Omental fat pad (tissue), 4 donors: ENCODE data around the gene SERINC2. TPM values are rescaled to one million over a fixed set of nuclear protein-coding genes. Genes with fewer than 3 reads are reported as not detected.
"Not testable (repeated sequence)": the region's sequence is repeated elsewhere in the genome, so short reads cannot be mapped to it uniquely, and the experiment has no call there.

Source experiments
- ATAC-seq: fragments of 150-250 bp; one replicate; pipeline ENCODE4 v1.9.1; 2016; ENCODE audit warnings: mild to moderate bottlenecking, moderate library complexity; ENCODE audit not compliant: low FRiP score
- DNase-seq: peaks from one replicate; pipeline ENCODE4 v3.0.0-alpha.2; 2019; ENCODE audit warnings: low spot score
- CTCF ChIP-seq, 3 donors: fragments of 450-650 bp; IDR thresholded peaks; one replicate each; pipeline ENCODE4 v1.5.1; 2016 to 2017; ENCODE audit warnings: antibody characterized with exemption in 3 of 3, mild to moderate bottlenecking in 3 of 3, moderate library complexity in 2 of 3
- total RNA-seq, 4 donors: library from RNA; depleted of rRNA; stranded (reverse); fragments of >200 nt; gene quantifications; one replicate each; pipeline ENCODE4 v1.1.0, GENCODE V29; 2016

SERINC2 gene
- total RNA-seq, 4 donors from 2014 or later = 2.2 to 12.2 (median 5.4) TPM

DNA sequence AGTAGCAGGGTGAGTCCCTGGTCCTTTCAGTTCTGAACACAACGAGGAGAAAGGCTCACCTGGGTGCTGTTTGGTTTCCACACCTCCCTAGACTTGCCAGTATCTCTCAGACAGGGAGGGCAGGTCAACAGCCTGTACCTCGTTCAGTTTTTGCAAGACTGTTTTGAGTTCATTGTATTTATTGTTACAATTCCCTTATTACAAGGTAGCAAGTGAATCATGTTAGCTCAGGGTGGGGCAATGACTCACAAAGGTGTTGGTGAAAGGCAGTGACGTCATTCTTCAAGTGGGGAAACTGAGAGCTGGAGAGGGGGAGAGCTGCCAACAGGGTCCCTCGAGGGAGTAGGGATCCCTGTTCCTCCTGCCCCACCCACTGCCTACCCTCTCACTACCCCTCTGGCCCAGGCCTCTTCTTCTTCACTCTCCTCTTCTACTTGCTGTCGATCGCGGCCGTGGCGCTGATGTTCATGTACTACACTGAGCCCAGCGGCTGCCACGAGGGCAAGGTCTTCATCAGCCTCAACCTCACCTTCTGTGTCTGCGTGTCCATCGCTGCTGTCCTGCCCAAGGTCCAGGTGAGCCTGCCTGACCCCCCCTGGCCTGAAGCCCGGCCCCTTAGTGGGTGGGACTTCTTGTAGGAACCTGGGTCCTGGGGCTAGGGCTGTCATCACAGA, 13.4 kb downstream of the SERINC2 start:
- no peak for TF ChIP-seq CTCF (IDR thresholded peaks at IDR 0.05)
- ATAC-seq (no peak), DNase-seq (no peak)

DNA sequence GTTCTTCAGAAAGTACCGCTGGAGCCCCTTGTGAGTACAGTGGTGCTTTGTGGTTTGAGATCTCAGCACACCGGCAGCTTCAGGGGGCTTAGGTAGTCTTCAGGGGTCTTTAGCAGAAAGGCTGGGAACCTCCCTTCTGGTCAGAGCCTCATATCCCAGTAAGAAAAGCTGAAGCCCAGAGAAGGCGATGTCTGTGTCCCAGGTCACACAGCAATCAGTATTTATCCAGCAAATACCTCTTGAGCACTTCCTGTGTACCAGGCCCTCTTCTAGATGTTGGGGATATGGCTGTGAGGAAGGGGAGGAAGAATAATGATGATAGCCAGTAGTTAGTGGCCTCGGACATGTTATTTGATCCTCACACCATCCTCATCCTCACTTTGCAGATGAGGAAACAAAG, 14.3 kb downstream of the SERINC2 start:
- DNase-seq = no peak
- ATAC-seq = no peak

DNA sequence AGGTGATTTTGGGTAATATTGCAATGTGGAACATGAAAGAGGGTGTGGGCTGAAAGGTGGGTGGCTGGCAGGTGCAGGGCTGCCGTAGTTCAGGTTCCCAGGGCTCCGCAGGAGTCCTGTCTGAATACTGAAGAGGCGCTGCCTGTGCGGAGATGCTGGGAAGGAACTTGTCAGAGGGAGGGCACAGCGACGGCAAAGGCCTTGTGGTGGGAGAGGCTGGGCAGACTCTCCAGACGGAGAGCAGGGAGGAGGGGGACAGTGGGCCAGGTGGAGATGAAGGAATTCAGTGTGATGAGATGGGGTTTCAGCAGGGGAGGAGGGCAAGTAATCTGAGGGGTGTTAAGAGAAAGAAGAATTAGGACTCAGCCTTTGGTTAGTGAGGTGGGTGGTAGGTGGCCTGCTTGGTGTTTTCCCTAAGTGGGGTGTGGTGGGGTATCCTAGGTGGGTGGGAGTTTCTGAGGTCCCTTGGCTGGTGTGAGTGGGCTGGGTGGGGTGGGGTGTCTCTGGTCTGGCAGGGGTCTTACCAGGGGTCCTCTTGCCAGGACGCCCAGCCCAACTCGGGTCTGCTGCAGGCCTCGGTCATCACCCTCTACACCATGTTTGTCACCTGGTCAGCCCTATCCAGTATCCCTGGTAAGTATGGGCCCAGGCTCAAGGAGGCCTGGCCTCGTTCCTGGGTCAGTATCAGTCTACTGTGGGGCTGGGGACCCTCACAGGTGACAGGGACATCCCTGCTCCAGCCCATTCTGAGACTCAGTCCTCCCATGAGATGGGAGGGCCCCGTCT, 15.6 kb downstream of the SERINC2 start:
- TF ChIP-seq CTCF (IDR thresholded peaks at IDR 0.05) = no peak
- ATAC-seq = no peak
- DNase-seq = no peak

More for the DNA sequence above, 14.3 kb downstream of the SERINC2 start:
- no peak for TF ChIP-seq CTCF (IDR thresholded peaks at IDR 0.05)

- no peak for TF ChIP-seq CTCF (IDR thresholded peaks at IDR 0.05)
- no peak for ATAC-seq
- no peak for DNase-seq
These were observed 16.6 kb downstream of the SERINC2 start for GRCh38 chr1:31429583-31429982.

DNA sequence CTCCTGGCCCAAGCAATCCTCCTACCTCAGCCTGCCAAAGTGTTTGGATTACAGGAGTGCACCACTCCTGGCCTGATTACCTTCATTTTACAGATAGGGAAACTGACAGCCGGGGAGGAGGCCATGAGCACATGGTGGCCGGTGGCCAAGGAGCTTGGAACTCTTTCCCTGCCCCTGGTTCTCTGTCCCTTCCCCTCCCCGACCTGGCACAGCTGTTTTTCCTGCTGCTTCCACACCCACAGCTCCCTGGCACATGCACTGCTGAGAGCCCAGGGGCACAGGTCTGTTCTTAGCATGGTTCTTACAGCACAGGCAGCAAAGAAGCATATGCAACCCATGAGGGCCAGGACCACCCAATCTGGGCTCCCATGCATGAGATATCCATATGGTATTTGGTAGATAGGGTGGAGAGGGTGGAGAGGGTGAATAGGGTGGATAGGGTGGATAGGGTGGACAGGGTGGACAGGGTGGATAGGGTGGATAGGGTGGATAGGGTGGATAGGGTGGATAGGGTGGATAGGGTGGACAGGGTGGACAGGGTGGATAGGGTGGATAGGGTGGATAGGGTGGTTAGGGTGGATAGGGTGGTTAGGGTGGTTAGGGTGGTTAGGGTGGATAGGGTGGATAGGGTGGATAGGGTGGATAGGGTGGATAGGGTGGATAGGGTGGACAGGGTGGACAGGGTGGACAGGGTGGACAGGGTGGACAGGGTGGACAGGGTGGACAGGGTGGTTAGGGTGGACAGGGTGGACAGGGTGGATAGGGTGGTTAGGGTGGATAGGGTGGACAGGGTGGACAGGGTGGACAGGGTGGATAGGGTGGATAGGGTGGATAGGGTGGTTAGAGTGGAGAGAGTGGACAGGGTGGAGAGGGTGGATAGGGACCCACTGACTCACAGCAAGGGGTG, 18.6 kb downstream of the SERINC2 start:
- not testable (repeated sequence) for DNase-seq, ATAC-seq

DNA sequence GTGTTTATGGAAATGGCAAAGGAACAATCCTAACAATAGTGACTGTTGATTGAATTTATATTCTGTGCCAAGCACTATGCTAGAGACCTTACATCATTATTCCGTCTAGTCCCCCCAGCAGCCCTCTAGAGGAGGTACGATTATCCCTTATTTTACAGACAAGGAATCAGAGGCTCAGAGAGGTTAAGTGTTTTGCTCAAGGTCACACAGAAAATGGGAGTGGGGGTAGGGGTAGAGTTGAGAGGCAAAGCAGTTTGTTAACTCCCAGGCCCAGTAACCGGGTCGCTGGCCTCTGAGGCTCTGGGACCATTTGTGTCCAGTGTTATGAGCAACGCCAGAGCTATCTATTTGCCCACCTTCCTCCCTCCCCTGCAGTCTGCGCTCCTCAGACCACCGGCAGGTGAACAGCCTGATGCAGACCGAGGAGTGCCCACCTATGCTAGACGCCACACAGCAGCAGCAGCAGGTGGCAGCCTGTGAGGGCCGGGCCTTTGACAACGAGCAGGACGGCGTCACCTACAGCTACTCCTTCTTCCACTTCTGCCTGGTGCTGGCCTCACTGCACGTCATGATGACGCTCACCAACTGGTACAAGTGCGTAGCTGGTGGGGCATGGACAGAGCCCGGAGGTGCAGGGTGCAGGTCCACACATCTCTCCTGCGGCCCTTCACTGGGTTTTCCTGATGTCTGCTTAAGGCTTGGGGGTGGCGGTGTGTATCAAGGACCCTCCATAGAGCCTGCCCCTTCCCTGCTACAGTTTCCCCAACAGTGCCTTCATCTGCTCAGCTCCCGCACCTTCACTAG, 19.8 kb downstream of the SERINC2 start:
- DNase-seq = no peak
- no peak for TF ChIP-seq CTCF (IDR thresholded peaks at IDR 0.05)
- ATAC-seq = no peak
